Progenitor cell of endocrine pancreas (in vitro differentiated cells): Measurements from ENCODE around the gene CSGALNACT2. TPM values are rescaled to one million over a fixed set of nuclear protein-coding genes. Genes with fewer than 3 reads are reported as not detected.
A peak's percentile ranks its signal among the peaks of the same experiment; 100 is the strongest.

Source experiments
- DNase-seq: peaks from one replicate; pipeline ENCODE4 v3.0.0; 2021; ENCODE audit warnings: low spot score; ENCODE audit not compliant: unreplicated experiment
- H3K27ac Mint-ChIP-seq: 2 replicates; pipeline ENCODE4 v1.8.0; 2021; ENCODE audit warnings: mild to moderate bottlenecking, moderate library complexity, mixed read lengths
- H3K27me3 Mint-ChIP-seq: 2 replicates; pipeline ENCODE4 v1.8.0; 2021; ENCODE audit warnings: mixed read lengths
- H3K36me3 Mint-ChIP-seq: 2 replicates; pipeline ENCODE4 v1.8.0; 2022; ENCODE audit warnings: mixed read lengths; ENCODE audit not compliant: insufficient read depth
- H3K4me1 Mint-ChIP-seq: 2 replicates; pipeline ENCODE4 v1.8.0; 2021; ENCODE audit warnings: low read depth, mixed read lengths
- H3K4me3 Mint-ChIP-seq: 2 replicates; pipeline ENCODE4 v1.8.0; 2021; ENCODE audit warnings: low read depth, mild to moderate bottlenecking, moderate library complexity, mixed read lengths
- H3K9me3 Mint-ChIP-seq: 2 replicates; pipeline ENCODE4 v1.8.0; 2021; ENCODE audit warnings: low read depth, mixed read lengths
- total RNA-seq: library from RNA; stranded (reverse); gene quantifications from 2 replicates; pipeline ENCODE4 v1.2.1, GENCODE V29; 2021
- TF ChIP-seq, protein P1 (sequence below): fragments of 200-600 bp; sonication (generic); IDR thresholded peaks from one replicate; pipeline ENCODE4 v1.5.0; 2021; ENCODE audit warnings: antibody characterized with exemption, mild to moderate bottlenecking; ENCODE audit not compliant: unreplicated experiment

The CSGALNACT2 gene
- total RNA-seq, 1 donor from 2014 or later, result 8.9 TPM

GRCh38 chr10:43204943-43205671, 66.9 kb downstream of the CSGALNACT2 start:
- Mint-ChIP-seq H3K4me3 (no peak overlapping the region), H3K27me3 (peaks cover 3% of the 10 kb centered on the region), H3K27ac (no peak overlapping the region), H3K4me1 (peaks cover 2% of the 10 kb centered on the region), H3K36me3 (no peaks in the 10 kb centered on the region), H3K9me3 (no peaks in the 10 kb centered on the region)
- TF ChIP-seq, protein P1, sequence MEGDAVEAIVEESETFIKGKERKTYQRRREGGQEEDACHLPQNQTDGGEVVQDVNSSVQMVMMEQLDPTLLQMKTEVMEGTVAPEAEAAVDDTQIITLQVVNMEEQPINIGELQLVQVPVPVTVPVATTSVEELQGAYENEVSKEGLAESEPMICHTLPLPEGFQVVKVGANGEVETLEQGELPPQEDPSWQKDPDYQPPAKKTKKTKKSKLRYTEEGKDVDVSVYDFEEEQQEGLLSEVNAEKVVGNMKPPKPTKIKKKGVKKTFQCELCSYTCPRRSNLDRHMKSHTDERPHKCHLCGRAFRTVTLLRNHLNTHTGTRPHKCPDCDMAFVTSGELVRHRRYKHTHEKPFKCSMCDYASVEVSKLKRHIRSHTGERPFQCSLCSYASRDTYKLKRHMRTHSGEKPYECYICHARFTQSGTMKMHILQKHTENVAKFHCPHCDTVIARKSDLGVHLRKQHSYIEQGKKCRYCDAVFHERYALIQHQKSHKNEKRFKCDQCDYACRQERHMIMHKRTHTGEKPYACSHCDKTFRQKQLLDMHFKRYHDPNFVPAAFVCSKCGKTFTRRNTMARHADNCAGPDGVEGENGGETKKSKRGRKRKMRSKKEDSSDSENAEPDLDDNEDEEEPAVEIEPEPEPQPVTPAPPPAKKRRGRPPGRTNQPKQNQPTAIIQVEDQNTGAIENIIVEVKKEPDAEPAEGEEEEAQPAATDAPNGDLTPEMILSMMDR, result peak; percentile 82
- DNase-seq, result peak; percentile 41

GRCh38 chr10:43205681-43206390, 67.6 kb downstream of the CSGALNACT2 start:
- peaks cover 2% of the 10 kb centered on the region for H3K4me1 Mint-ChIP-seq
- H3K27ac Mint-ChIP-seq, result no peak overlapping the region

DNA sequence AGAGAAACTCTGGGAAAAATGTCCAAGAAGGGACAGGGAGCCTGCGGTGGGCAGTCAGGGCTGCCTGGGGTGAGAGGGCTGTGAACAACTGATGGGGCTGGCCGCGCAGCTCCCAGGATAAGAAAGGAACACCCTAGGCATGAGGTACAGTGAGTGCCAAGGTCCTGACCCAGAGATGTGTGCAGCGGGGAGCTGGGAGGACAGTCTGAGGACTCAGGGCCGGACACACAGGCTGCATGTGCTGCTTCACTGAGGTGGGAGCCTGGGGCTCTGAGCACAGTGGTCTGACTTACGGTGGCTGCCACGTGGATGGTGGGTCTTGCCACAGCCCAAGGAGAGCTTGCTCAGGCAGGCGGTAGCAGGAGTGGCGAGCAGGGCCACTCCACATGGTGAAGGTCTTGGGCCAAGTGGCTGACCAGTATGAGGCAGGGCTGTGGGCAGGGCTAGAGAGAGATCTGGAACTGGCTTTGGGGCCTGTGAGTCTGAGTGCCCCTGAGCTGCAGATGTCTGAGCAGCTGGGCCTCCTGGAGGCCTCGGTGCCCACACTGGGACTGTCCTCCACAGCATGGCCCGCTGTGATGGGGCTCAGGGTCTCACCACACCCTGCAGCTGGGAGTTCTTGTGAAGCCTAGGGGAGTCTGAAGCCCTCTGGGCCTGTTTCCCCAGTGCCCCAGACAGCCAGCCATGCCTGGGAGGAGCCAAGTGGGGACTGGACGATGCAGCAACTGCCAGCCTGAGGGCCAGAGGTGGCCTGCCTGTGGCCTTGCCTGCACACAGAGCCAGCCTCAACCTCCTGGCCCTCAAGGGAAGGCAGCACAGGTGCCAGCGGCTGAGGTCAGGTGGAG, 68.4 kb downstream of the CSGALNACT2 start:
- Mint-ChIP-seq H3K27me3 (peaks cover 3% of the 10 kb centered on the region), H3K4me1 (peaks cover 2% of the 10 kb centered on the region), H3K9me3 (no peaks in the 10 kb centered on the region), H3K36me3 (no peaks in the 10 kb centered on the region), H3K27ac (no peak overlapping the region), H3K4me3 (no peak overlapping the region)
- TF ChIP-seq, protein P1, result no peak
- DNase-seq, result peak; percentile 8

More at GRCh38 chr10:43205681-43206390, 67.6 kb downstream of the CSGALNACT2 start:
- TF ChIP-seq, protein P1, result no peak
- H3K4me3 Mint-ChIP-seq, result no peak overlapping the region
- no peaks in the 10 kb centered on the region for H3K9me3 Mint-ChIP-seq
- DNase-seq, result peak; percentile 6
- no peaks in the 10 kb centered on the region for H3K36me3 Mint-ChIP-seq
- H3K27me3 Mint-ChIP-seq, result peaks cover 3% of the 10 kb centered on the region

GRCh38 chr10:43208147-43209073, 70.2 kb downstream of the CSGALNACT2 start:
- H3K36me3 Mint-ChIP-seq, result no peaks in the 10 kb centered on the region

More at GRCh38 chr10:43208147-43209073, 70.2 kb downstream of the CSGALNACT2 start:
- peak; percentile 6 for DNase-seq
- Mint-ChIP-seq H3K4me1 (no peaks in the 10 kb centered on the region), H3K9me3 (no peaks in the 10 kb centered on the region), H3K27ac (no peak overlapping the region), H3K4me3 (no peak overlapping the region), H3K27me3 (peaks cover 4% of the 10 kb centered on the region)
- TF ChIP-seq, protein P1, result no peak
